Liver (tissue), 9 donors: ENCODE measurements around the gene RETN. TPM values are rescaled to one million over a fixed set of nuclear protein-coding genes. Genes with fewer than 3 reads are reported as not detected.

Experiments
- DNase-seq: peaks from one replicate; pipeline ENCODE4 v3.0.0-alpha.2; 2017; ENCODE audit warnings: low spot score
- H3K27ac ChIP-seq, 2 donors: one replicate each; pipeline ENCODE4 v1.7.0; 2013; ENCODE audit warnings: inconsistent platforms in 2 of 2, low read length in 2 of 2, control low read depth in 1 of 2, low read depth in 1 of 2, mild to moderate bottlenecking in 1 of 2
- H3K27me3 ChIP-seq, 4 donors: one replicate each; pipeline versions ENCODE4 v1.6.1 to v1.7.0; 2013; ENCODE audit warnings: low read length in 3 of 4, inconsistent platforms in 1 of 4, mild to moderate bottlenecking in 1 of 4, moderate library complexity in 1 of 4; ENCODE audit not compliant: control insufficient read depth in 4 of 4, insufficient read depth in 4 of 4
- H3K36me3 ChIP-seq, 4 donors: one replicate each; pipeline versions ENCODE4 v1.6.1 to v1.7.0; 2013; ENCODE audit warnings: low read length in 3 of 4, mild to moderate bottlenecking in 3 of 4, low read depth in 1 of 4, moderate library complexity in 1 of 4; ENCODE audit not compliant: control insufficient read depth in 4 of 4, insufficient read depth in 3 of 4
- H3K4me1 ChIP-seq, 4 donors: one replicate each; pipeline versions ENCODE4 v1.6.1 to v1.7.0; 2013; ENCODE audit warnings: low read length in 3 of 4, mild to moderate bottlenecking in 3 of 4, moderate library complexity in 1 of 4; ENCODE audit not compliant: control insufficient read depth in 4 of 4, insufficient read depth in 4 of 4
- H3K4me3 ChIP-seq, 3 donors: one replicate each; pipeline versions ENCODE4 v1.6.1 to v1.7.0; 2013; ENCODE audit warnings: low read length in 3 of 3, control low read depth in 1 of 3, low read depth in 1 of 3, mild to moderate bottlenecking in 1 of 3
- H3K9ac ChIP-seq, 2 donors: one replicate each; pipeline ENCODE4 v1.7.0; 2013; ENCODE audit warnings: low read length in 2 of 2, mild to moderate bottlenecking in 2 of 2, moderate library complexity in 2 of 2, control low read depth in 1 of 2, low read depth in 1 of 2
- H3K9me3 ChIP-seq, 4 donors: one replicate each; pipeline versions ENCODE4 v1.6.1 to v1.7.0; 2013; ENCODE audit warnings: low read length in 3 of 4; ENCODE audit not compliant: control insufficient read depth in 4 of 4
- EGR1 ChIP-seq, 2 donors: IDR thresholded peaks; 2 replicates each; pipeline ENCODE4 v1.6.1; 2016 to 2018; ENCODE audit warnings: antibody characterized with exemption in 2 of 2, low read depth in 2 of 2
- FOXA1 ChIP-seq: IDR thresholded peaks from 2 replicates; pipeline ENCODE4 v1.6.1; 2016; ENCODE audit warnings: antibody characterized with exemption
- GABPA ChIP-seq, 2 donors: IDR thresholded peaks in 1 of 2; conservative IDR thresholded peaks in 1 of 2; 2 replicates each; pipeline ENCODE4 v1.6.1; 2016; ENCODE audit warnings: antibody characterized with exemption in 2 of 2, mild to moderate bottlenecking in 1 of 2, moderate library complexity in 1 of 2
- HNF4A ChIP-seq, 2 donors: conservative IDR thresholded peaks; 2 replicates each; pipeline ENCODE4 v1.6.1; 2016; ENCODE audit warnings: antibody characterized with exemption in 2 of 2, mild to moderate bottlenecking in 2 of 2
- HNF4G ChIP-seq: IDR thresholded peaks from 2 replicates; pipeline ENCODE4 v1.6.1; 2016; ENCODE audit warnings: antibody characterized with exemption
- JUND ChIP-seq, 2 donors: IDR thresholded peaks; 2 replicates each; pipeline ENCODE4 v1.6.1; 2016; ENCODE audit warnings: antibody characterized with exemption in 2 of 2
- MAX ChIP-seq: IDR thresholded peaks from 2 replicates; pipeline ENCODE4 v1.6.1; 2016; ENCODE audit warnings: antibody characterized with exemption
- NR2F2 ChIP-seq: IDR thresholded peaks from 2 replicates; pipeline ENCODE4 v1.6.1; 2016; ENCODE audit warnings: antibody characterized with exemption
- RAD21 ChIP-seq, 2 donors: IDR thresholded peaks; 2 replicates each; pipeline ENCODE4 v1.6.1; 2016; ENCODE audit warnings: antibody characterized with exemption in 2 of 2, mild to moderate bottlenecking in 2 of 2
- RXRA ChIP-seq, 2 donors: IDR thresholded peaks; 2 replicates each; pipeline ENCODE4 v1.6.1; 2017 to 2018; ENCODE audit warnings: antibody characterized with exemption in 2 of 2, mild to moderate bottlenecking in 1 of 2
- TAF1 ChIP-seq: conservative IDR thresholded peaks from 2 replicates; pipeline ENCODE4 v1.6.1; 2016; ENCODE audit warnings: antibody characterized with exemption, mild to moderate bottlenecking
- YY1 ChIP-seq: IDR thresholded peaks from 2 replicates; pipeline ENCODE4 v1.6.1; 2016; ENCODE audit warnings: antibody characterized with exemption, mild to moderate bottlenecking
- WGBS: extraction: QIAGEN DNeasy Blood & Tissue Kit; methylation state at CpG from one replicate; pipeline ENCODE4 v1.1.7; 2013; 5-methylcytosine and 5-hydroxymethylcytosine counted together
- polyA plus RNA-seq, 2 donors: library from polyadenylated mRNA; stranded (reverse) in 1 of 2; unstranded in 1 of 2; fragments of 200-250 nt in 1 of 2; fragments of >200 nt in 1 of 2; fragmentation: Nextera tagmentation in 1 of 2; extraction: Ambion mirVana in 1 of 2; gene quantifications; one replicate each; pipeline versions ENCODE4 v1.2.1 to v1.2.3, GENCODE V29; 2013 to 2015
- total RNA-seq, 2 donors: library from RNA; depleted of rRNA; stranded (reverse); fragments of >200 nt; gene quantifications; one replicate each; pipeline ENCODE4 v1.2.3, GENCODE V29; 2014
- TF ChIP-seq, protein P1 (sequence below): IDR thresholded peaks from 2 replicates; pipeline ENCODE4 v1.6.1; 2016; ENCODE audit warnings: antibody characterized with exemption
- TF ChIP-seq, protein P2 (sequence below): IDR thresholded peaks from 2 replicates; pipeline ENCODE4 v1.6.1; 2016; ENCODE audit warnings: antibody characterized with exemption
- TF ChIP-seq, protein P3 (sequence below): fragments of 150-350 bp; IDR thresholded peaks from 2 replicates; pipeline ENCODE4 v1.5.1; 2017; ENCODE audit warnings: improper control_type of control experiment, low read depth, low read length; ENCODE audit not compliant: missing input control
- donor health status: healthy.
- donor health status: healthy.
- donor health status: healthy.
- donor health status: healthy.
- donor health status: healthy.

RETN gene
- total and polyA plus RNA-seq, 4 donors = 1.9 to 11.5 TPM; not detected in 2

GRCh38 chr19:7625763-7626372 is 43.0 kb upstream of the RETN start:
- no peak for TF ChIP-seq EGR1 (IDR thresholded peaks at IDR 0.05; ENCODE audit: low read depth in 2 of 2)
- TF ChIP-seq RXRA (IDR thresholded peaks at IDR 0.05) = no peak
- TF ChIP-seq JUND (IDR thresholded peaks at IDR 0.05) = no peak
- TF ChIP-seq, protein P1, sequence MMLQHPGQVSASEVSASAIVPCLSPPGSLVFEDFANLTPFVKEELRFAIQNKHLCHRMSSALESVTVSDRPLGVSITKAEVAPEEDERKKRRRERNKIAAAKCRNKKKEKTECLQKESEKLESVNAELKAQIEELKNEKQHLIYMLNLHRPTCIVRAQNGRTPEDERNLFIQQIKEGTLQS = no peak
- TF ChIP-seq MAX = no peak
- no peak for TF ChIP-seq FOXA1
- no peak for TF ChIP-seq NR2F2
- TF ChIP-seq, protein P2, sequence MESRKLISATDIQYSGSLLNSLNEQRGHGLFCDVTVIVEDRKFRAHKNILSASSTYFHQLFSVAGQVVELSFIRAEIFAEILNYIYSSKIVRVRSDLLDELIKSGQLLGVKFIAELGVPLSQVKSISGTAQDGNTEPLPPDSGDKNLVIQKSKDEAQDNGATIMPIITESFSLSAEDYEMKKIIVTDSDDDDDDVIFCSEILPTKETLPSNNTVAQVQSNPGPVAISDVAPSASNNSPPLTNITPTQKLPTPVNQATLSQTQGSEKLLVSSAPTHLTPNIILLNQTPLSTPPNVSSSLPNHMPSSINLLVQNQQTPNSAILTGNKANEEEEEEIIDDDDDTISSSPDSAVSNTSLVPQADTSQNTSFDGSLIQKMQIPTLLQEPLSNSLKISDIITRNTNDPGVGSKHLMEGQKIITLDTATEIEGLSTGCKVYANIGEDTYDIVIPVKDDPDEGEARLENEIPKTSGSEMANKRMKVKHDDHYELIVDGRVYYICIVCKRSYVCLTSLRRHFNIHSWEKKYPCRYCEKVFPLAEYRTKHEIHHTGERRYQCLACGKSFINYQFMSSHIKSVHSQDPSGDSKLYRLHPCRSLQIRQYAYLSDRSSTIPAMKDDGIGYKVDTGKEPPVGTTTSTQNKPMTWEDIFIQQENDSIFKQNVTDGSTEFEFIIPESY = no peak
- no peak for TF ChIP-seq YY1
- TF ChIP-seq TAF1 = no peak
- TF ChIP-seq HNF4G = no peak
- TF ChIP-seq, protein P3, sequence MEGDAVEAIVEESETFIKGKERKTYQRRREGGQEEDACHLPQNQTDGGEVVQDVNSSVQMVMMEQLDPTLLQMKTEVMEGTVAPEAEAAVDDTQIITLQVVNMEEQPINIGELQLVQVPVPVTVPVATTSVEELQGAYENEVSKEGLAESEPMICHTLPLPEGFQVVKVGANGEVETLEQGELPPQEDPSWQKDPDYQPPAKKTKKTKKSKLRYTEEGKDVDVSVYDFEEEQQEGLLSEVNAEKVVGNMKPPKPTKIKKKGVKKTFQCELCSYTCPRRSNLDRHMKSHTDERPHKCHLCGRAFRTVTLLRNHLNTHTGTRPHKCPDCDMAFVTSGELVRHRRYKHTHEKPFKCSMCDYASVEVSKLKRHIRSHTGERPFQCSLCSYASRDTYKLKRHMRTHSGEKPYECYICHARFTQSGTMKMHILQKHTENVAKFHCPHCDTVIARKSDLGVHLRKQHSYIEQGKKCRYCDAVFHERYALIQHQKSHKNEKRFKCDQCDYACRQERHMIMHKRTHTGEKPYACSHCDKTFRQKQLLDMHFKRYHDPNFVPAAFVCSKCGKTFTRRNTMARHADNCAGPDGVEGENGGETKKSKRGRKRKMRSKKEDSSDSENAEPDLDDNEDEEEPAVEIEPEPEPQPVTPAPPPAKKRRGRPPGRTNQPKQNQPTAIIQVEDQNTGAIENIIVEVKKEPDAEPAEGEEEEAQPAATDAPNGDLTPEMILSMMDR = no peak
- TF ChIP-seq GABPA (IDR thresholded peaks at IDR 0.05 in 1 of 2, conservative IDR thresholded peaks at IDR 0.05 in 1 of 2) = no peak
- no peak for TF ChIP-seq RAD21 (IDR thresholded peaks at IDR 0.05)
- H3K36me3 ChIP-seq = peaks cover 17 to 52% (median 24%) of the 10 kb centered on the region in 4 donors
- peaks cover 14 to 34% (median 24%) of the 10 kb centered on the region in 4 donors for H3K4me1 ChIP-seq
- no peaks in the 10 kb centered on the region for H3K9me3 ChIP-seq
- no peak overlapping the region for H3K27ac ChIP-seq
- no peak for DNase-seq
- H3K9ac ChIP-seq = no peak overlapping the region
- H3K4me3 ChIP-seq = no peak overlapping the region
- 98% methylated on average over 34 of the region's 34 CpGs for WGBS
- no peaks in the 10 kb centered on the region for H3K27me3 ChIP-seq

GRCh38 chr19:7627166-7627565 is 41.7 kb upstream of the RETN start:
- H3K27ac ChIP-seq = no peak overlapping the region
- peaks cover 12 to 47% (median 19%) of the 10 kb centered on the region in 4 donors for H3K36me3 ChIP-seq
- H3K9ac ChIP-seq = no peak overlapping the region
- H3K4me1 ChIP-seq = peaks cover 14 to 36% (median 27%) of the 10 kb centered on the region in 4 donors
- WGBS = 94% methylated on average over 24 of the region's 24 CpGs
- no peak for DNase-seq
- no peaks in the 10 kb centered on the region for H3K27me3 ChIP-seq
- no peak for TF ChIP-seq GABPA (IDR thresholded peaks at IDR 0.05 in 1 of 2, conservative IDR thresholded peaks at IDR 0.05 in 1 of 2)
- no peak for TF ChIP-seq RAD21 (IDR thresholded peaks at IDR 0.05)
- no peak for TF ChIP-seq EGR1 (IDR thresholded peaks at IDR 0.05; ENCODE audit: low read depth in 2 of 2)
- TF ChIP-seq, protein P1 = no peak
- TF ChIP-seq HNF4A (conservative IDR thresholded peaks at IDR 0.05) = no peak
- TF ChIP-seq, protein P2 = no peak
- no peak for TF ChIP-seq HNF4G
- TF ChIP-seq FOXA1 = no peak
- no peak for TF ChIP-seq MAX
- no peak for TF ChIP-seq JUND (IDR thresholded peaks at IDR 0.05)
- TF ChIP-seq, protein P3 = no peak
- TF ChIP-seq RXRA (IDR thresholded peaks at IDR 0.05) = no peak
- H3K9me3 ChIP-seq = no peaks in the 10 kb centered on the region
- H3K4me3 ChIP-seq = no peak overlapping the region
